Measurements from ENCODE around the gene LSAMP. TPM values are rescaled to one million over a fixed set of nuclear protein-coding genes. Genes with fewer than 3 reads are reported as not detected.

The LSAMP gene
- total and polyA plus RNA-seq, 2 experiments from 2014 or later = 2.0 to 2.9 TPM

GRCh38 chr3:116413319-116413718, 32.0 kb downstream of the LSAMP start:
- Histone ChIP-seq H3F3A (replicated peaks; ENCODE audit: low read depth) (no peaks in the 10 kb centered on the region), H3K4me1 (ENCODE audit: insufficient read depth) (no peaks in the 10 kb centered on the region; the same call in 1 of the 2 replicates), H3K36me3 (ENCODE audit: insufficient read depth) (no peaks in the 10 kb centered on the region), H3K9me2 (ENCODE audit: insufficient read depth) (no peaks in the 10 kb centered on the region), H3K4me3 (no peak overlapping the region), H3K4me2 (no peak overlapping the region), H3K27ac (ENCODE audit: low read depth) (no peak overlapping the region), H3K27me3 (ENCODE audit: insufficient read depth) (no peaks in the 10 kb centered on the region), H2AFZ (no peak overlapping the region), H4K20me1 (replicated peaks; ENCODE audit: insufficient read depth) (no peaks in the 10 kb centered on the region), H3K79me2 (replicated peaks; ENCODE audit: insufficient read depth) (no peaks in the 10 kb centered on the region)
- Mint-ChIP-seq H3K27me3 (ENCODE audit: insufficient read depth, low read depth, poor library complexity) (peaks cover 2% of the 10 kb centered on the region), H3K4me3 (no peak overlapping the region), H3K4me1 (peaks cover 5% of the 10 kb centered on the region), H3K9me3 (no peaks in the 10 kb centered on the region), H3K36me3 (ENCODE audit: low read depth) (no peaks in the 10 kb centered on the region), H3K27ac (no peak overlapping the region)
- TF ChIP-seq EZH2phosphoT487 (IDR thresholded peaks at IDR 0.05; ENCODE audit: unreplicated experiment) = no peak
- TF ChIP-seq CTCF (conservative IDR thresholded peaks at IDR 0.05; ENCODE audit: low read depth in 2 of 2) = peak; percentile 6 to 43; a peak in 2 of 4 replicates
- peak; percentile 65 for ATAC-seq
- peak; percentile 37 for DNase-seq (ENCODE audit: low spot score)

- H3K4me1 Mint-ChIP-seq = peaks cover 7% of the 10 kb centered on the region
- H2AFZ ChIP-seq = no peak overlapping the region
- H3F3A ChIP-seq (replicated peaks; ENCODE audit: low read depth) = no peaks in the 10 kb centered on the region
- H4K20me1 ChIP-seq (replicated peaks; ENCODE audit: insufficient read depth) = no peaks in the 10 kb centered on the region
- no peak overlapping the region for H3K27ac ChIP-seq (ENCODE audit: low read depth)
- H3K27me3 Mint-ChIP-seq (ENCODE audit: insufficient read depth, low read depth, poor library complexity) = peaks cover 2% of the 10 kb centered on the region
- H3K36me3 Mint-ChIP-seq (ENCODE audit: low read depth) = no peaks in the 10 kb centered on the region
- no peak overlapping the region for H3K4me3 Mint-ChIP-seq
- H3K9me3 Mint-ChIP-seq = no peaks in the 10 kb centered on the region
- DNase-seq (ENCODE audit: low spot score) (no peak), ATAC-seq (no peak)
- H3K4me2 ChIP-seq = no peak overlapping the region
- H3K79me2 ChIP-seq (replicated peaks; ENCODE audit: insufficient read depth) = no peaks in the 10 kb centered on the region
- H3K4me1 ChIP-seq (ENCODE audit: insufficient read depth) = no peaks in the 10 kb centered on the region; the same call in 1 of the 2 replicates
- H3K27ac Mint-ChIP-seq = no peak overlapping the region
- no peak overlapping the region for H3K4me3 ChIP-seq
- H3K36me3 ChIP-seq (ENCODE audit: insufficient read depth) = no peaks in the 10 kb centered on the region
- H3K27me3 ChIP-seq (ENCODE audit: insufficient read depth) = no peaks in the 10 kb centered on the region
- H3K9me2 ChIP-seq (ENCODE audit: insufficient read depth) = no peaks in the 10 kb centered on the region
- no peak for TF ChIP-seq ZNF462 (CRISPR knock-in tag; IDR thresholded peaks at IDR 0.05)
- no peak for TF ChIP-seq ETS1 (IDR thresholded peaks at IDR 0.05)
- no peak for TF ChIP-seq EZH2 (IDR thresholded peaks at IDR 0.05; ENCODE audit: low read depth, unreplicated experiment)
- TF ChIP-seq CREB1 (CRISPR knock-in tag; IDR thresholded peaks at IDR 0.05; ENCODE audit: low read depth) = no peak
- TF ChIP-seq CTCF (conservative IDR thresholded peaks at IDR 0.05; ENCODE audit: low read depth in 2 of 2) = no peak
- no peak for TF ChIP-seq JUNB (IDR thresholded peaks at IDR 0.05; ENCODE audit: unreplicated experiment)
Observed at GRCh38 chr3:116408473-116408872, 36.8 kb downstream of the LSAMP start.
